Jurkat, Clone E6-1 (cell line): Measurements from ENCODE around the gene TSPAN1. TPM values are rescaled to one million over a fixed set of nuclear protein-coding genes. Genes with fewer than 3 reads are reported as not detected.

Experiments
- DNase-seq: peaks from one replicate; pipeline ENCODE4 v3.0.0-alpha.2; 2011; ENCODE audit warnings: low read depth, low spot score
- H3K4me3 ChIP-seq: 2 replicates; pipeline ENCODE4 v1.5.1; 2011; ENCODE audit warnings: mild to moderate bottlenecking, low read length, control low read depth, moderate library complexity
- polyA plus RNA-seq: library from polyadenylated mRNA; unstranded; fragments of >200 nt; gene quantifications from one replicate; pipeline ENCODE4 v1.2.1, GENCODE V29; 2012; ENCODE audit warnings: missing spikeins; ENCODE audit not compliant: insufficient read length, insufficient read depth

The TSPAN1 gene, protein sequence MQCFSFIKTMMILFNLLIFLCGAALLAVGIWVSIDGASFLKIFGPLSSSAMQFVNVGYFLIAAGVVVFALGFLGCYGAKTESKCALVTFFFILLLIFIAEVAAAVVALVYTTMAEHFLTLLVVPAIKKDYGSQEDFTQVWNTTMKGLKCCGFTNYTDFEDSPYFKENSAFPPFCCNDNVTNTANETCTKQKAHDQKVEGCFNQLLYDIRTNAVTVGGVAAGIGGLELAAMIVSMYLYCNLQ
- not detected for polyA plus RNA-seq

DNA sequence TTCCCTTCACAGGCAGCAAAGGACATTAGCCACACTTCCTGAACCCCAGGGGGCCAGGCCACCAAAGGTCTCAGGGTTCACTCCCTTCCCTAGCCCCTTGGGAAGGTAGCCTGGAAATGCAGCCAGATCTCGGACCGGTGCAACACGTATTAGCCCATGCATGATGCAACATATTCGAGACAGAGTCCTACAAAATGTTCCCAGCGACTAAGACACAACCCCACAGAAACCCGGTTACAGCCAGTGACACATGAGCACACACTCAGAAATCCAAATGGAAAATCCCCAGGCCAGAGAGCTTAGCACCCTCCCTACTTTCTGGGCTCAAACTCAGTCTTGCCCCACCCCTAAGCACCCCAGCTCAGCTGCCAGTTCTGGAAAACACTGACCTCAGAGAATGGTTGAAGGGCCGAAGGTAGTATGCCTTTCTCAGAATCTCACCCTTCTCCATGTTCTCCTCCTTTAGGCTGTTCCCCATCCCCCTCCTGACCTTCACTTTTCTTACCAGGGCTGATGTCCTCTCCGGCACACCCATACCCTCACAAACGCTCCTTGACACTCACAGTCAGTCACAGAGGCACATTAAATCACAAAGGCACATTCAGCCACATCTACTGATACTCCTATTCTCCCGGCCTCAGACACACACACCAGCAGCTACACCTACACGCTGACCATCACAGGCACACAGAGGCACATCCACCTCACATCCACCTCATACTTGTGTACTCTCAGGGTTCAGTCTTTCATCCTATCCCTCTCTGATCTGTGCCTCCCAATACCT, at the start of gene TSPAN1:
TSPAN1 (plus strand) TSS at position 640 of the 784 bp plus-strand sequence. CDS start 6,021 bp downstream, outside the sequence.
- no peak within 1 kb of the TSS for H3K4me3 ChIP-seq
- DNase-seq: no peak

DNA sequence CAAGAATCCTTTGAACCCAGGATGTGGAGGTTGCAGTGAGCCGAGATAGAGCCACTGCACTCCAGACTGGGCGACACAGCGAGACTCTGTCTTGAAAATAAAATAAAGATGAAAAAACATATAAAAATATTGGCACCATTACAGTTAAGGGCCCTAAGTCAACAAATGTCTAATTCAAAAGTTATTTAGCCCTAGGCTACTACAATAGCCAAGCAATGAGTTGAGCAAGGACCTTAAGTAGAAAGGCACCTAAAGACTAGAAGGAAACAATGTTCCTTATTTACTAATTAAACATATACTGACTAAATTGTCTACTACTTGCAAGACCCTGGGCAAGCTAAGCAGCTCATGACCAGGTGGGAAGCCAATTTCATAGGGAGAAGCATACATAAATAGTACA, 46.5 kb upstream of the TSPAN1 start:
- DNase-seq: no peak
- H3K4me3 ChIP-seq: no peak overlapping the region

DNA sequence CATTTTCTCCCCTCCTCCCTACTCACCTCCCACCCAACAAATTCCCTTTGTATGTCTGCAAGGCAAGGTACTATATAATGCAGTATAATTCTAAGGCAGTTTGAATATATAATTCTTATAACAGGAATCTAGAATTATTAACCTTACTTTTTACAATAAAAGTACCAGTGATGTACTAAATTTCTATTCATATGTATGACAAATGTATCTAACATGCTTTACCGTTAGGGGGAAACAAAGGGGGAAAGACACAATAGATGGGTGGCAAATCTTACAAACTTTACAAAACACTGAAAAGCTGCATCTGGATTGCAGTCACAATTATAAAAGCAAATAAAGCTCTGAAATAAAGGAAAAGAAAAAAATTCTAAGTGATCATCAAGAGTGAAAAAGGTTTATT, 44.8 kb upstream of the TSPAN1 start:
- peak overlapping the region; percentile 83 for H3K4me3 ChIP-seq
- DNase-seq: no peak

DNA sequence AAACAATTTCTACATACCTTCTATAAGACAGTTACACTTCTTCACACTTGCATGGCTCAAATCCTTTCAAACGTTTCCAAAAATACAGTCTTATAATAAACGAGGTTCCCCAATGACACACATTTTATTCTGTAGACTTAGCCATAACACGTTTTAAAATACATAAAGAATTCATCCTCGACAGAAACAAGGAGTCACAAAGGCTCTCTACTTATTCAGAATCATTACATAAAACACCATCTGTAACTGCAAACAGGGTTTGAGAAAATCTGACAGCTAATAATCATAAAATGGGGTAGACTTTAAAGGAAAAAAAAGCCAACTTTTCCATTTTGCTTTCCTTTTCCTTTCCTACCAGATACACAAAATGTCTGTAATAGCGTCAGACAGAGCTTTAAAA, 44.3 kb upstream of the TSPAN1 start:
- DNase-seq: no peak
- H3K4me3 ChIP-seq: peak overlapping the region; percentile 83

DNA sequence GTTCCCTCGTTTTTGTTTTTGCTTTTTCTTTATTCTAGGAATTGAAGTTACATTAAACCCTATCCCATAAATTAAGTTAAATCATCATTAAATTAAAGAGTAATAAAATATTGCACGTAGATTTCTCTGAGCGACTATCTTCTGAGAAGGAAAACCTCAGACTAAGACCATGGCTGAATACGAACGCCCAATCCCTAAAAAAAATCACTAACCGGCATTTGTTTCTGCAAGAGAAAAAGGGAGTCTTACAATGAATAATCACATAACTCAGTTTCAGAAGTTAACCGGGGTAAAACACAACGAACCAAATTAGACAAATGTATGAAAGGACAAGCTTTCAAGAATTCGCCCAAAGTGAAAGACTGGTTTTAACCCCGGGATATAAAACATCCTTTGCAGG, 43.8 kb upstream of the TSPAN1 start:
- no peak for DNase-seq
- peak overlapping the region; percentile 83 for H3K4me3 ChIP-seq

DNA sequence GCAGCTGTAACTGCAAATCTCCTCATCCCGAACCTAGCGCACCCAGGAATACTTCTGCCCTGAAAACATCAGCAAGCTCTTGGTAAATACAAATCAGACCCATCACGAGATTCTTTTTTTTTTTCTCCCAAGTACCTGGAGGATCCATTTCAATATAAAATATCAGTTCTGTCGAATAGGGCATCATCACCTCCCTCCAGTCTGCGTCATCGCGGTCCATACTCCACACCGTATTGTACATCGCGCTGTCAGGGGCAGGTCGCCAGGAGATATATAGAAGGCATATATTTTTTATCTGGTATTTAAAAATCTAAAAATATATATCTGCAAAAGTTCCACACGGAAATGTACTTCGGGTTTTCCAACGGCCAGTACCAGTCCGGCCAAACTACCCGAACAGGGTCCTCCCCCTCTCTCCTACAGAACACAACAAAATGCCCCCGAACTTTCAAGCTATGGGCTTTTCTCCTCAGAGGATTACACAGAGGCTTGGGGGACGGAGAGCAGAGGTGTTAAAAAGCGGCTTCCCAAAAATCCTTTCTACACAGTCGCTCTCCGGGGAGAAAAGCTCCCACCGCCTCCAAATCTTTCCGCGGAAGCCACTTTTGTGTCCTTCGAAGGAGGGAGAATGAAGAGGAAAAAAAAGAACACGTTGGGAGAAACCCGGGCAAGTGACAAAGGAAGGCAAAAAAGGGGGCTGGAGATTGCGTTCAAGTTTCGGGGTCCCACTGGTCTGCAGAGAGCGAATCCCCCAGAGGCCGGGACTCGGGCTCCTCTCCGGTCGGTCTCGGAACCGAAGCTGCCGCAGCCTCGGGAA, 43.0 kb upstream of the TSPAN1 start:
- H3K4me3 ChIP-seq: peak overlapping the region; percentile 83
- DNase-seq: peak; percentile 27

DNA sequence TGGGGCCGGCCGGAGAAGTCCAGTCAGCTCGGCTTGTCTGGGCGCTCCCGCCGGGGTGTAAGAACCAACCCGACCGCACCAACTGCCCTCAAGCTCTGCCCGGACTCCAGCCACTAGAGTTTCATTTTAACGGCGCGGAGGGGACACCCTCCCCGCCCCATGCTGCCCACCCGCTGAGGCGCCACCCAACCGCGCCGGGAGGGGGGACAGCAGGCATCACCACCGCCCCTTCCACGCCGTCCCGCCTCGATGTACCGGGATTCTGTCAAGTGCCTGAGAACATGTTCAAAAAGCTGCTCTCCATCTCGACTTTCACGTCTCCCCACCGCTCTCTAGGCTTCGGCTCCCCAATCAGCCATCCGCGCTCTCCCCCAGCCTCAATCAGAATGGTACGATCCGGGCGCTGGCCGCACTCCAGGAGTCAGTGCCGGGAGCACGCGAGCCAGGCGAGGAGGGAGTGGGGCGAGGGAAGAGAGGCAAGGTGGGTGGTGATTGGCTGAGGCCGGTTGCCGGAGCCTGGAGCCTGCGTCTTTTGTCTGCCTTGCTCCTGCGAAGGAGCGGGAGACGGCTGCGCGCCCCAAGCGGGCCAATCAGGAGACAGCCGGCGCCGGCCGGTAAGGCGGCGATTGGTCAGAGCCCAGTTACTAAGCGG, 42.2 kb upstream of the TSPAN1 start, which contains the start of gene PIK3R3:
PIK3R3 (minus strand) TSS at position 101 of the 652 bp plus-strand sequence. CDS start 677 bp downstream, outside the sequence.
- peak within 1 kb of the TSS; percentile 83 for H3K4me3 ChIP-seq

DNA sequence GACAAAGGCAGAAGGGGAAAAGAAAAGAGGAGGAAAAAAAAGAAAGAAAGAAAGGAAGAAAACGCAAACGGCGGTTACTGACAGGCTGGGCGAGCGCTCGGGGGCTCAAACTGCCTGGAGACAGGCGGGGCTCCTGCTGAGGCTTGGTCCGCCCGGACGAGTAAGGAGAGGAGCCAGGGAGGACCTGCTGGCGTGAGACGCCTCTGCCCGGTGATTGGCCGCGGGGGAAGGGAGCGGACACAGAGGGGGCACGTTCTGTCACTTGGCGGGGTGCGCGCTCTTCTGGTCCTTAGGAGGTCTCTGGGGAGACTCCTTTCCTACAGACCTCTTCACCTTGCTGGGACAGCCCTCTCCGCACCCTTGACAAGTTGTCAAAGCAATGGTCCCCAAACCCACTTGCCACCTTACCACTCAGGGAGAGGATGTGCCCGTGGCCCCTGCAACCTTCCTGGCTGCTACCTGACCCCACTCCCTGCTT, 41.7 kb upstream of the TSPAN1 start:
- peak overlapping the region; percentile 83 for H3K4me3 ChIP-seq
- DNase-seq: no peak

More for the DNA sequence above, 42.2 kb upstream of the TSPAN1 start, which contains the start of gene PIK3R3:
- peak; percentile 99 for DNase-seq

DNA sequence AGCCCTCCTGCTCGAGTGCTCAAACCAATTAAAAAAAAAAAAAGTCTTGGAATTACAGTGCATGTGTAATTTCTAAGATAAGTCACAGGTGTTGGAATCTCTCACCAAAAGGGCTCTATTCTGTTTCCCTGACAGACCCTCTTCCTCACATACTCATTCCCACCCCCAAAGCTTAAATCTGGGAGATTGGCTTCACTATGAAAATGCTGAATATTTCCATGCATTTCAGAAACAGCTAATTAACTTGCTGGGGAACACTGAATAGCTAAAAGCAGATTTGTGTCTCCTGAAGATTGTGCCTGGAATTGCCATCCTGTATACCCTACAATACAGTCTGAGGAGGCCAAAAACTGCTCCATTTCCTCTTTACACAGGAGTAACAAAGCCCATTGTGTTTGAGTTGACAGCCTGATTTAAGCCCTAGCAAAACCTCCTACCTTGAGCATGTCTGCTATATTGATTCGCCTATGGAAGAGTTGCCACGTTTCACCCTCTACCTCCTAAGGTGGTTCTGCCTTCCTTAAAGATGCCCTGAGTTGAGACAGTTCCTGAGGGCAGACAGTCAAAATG, 41.0 kb upstream of the TSPAN1 start:
- peak overlapping the region; percentile 83 for H3K4me3 ChIP-seq
- no peak for DNase-seq

DNA sequence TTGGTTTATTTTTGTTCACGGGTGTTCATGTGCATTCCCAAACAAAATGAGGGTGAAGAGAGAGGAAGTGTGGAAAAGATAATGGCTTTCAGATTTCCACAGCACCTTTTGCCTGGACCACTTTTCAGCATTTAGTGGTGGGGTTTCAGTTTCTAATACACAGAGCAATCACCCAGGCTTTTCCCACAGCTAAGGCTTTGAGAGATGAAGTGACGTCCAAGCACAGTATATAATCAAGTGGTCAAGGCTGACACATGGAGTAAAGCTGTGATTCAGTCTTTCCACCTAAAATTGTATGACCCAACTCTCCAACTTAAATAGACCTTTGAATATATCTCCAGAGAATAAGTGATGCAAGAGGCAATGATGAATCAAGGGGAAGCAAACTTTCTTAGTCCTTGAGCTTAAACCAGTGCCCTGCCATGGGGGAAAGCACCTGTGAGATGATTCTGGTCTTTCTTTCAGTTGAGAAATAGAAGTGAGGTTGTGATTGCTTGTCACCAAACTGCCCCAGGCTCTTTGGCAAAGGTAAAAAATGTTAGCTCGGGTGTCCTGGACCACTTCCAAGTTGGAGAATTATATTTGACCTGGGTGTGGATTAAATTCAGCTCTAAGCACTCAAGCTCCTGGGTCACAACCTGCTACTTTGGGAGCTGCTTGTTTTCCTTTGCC, 40.1 kb upstream of the TSPAN1 start:
- H3K4me3 ChIP-seq: no peak overlapping the region
- no peak for DNase-seq

DNA sequence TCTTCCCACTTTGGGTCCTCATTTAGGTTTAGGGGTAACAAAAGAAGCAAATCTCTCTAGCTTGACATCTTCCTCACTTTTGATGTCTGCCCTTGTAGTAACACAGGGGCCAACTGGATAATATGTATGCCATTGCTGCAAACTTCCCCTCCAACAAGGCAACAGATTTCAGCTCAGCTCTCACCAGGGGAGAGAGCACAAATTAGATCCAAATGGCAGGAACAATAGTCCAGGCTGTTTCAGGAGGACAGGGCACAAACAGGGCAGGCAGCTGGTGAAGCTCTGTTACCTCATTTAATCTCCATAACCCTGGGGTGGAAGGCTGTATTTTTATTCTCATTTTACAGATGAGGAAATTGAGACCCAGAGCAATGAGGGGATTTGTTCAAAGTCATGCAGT, 38.2 kb upstream of the TSPAN1 start:
- H3K4me3 ChIP-seq: no peak overlapping the region
- no peak for DNase-seq

DNA sequence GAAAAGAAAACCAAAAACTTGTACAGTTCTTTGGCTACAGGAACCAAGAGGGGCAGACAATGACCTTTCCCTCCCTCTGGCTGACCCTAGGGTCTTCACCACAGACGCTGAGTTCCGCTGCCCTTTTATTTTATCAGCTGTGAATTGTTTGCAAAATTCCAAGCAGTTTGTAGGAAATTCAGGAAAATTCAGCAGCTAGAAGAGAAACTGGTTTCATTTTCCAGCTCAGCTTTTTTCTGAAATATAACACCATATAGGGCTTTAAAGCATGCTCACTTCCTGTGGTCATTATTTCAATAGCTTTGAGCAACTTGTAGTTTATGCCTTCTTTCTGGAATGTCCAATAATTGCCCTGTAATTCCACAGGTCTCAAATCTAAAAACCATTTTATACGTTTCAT, 37.0 kb upstream of the TSPAN1 start:
- no peak for DNase-seq
- H3K4me3 ChIP-seq: no peak overlapping the region

DNA sequence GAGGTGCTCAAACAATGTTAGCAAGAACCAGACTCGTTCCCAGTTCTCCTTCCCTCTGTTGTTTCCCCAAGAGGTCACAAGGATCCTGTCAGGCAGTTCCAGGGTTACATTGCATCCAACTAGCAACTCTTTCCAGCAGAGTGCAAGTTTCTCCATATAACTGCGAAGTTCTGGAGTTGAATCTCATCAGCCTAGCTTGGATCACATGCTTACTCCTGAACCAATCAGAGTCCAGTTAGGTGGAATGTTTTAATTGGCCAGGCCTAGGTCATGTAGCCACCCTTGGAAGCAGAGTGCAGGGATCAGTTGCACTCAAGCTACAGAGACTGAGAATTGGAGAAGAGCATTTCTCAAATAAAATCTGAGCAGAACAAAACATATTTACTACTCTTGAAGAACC, 26.6 kb upstream of the TSPAN1 start:
- H3K4me3 ChIP-seq: no peak overlapping the region
- no peak for DNase-seq

DNA sequence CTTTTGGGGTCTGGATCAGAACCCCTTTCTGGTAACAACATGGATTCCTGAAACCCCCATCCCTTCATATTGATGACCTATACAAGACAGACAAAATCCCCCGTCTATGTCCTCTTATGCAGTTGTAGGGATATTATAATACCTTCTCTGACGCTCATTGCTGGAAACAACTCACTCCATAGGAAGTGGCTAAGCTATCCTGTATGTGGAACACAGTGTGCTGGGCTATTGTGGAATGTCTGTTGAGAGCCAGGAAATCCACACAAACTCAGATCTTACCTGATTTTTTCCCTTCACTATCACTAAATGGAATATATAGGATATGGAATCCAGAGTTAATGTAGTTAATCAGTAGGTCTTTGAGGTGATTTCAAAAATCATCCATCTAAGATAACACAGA, 24.8 kb upstream of the TSPAN1 start:
- DNase-seq: no peak
- no peak overlapping the region for H3K4me3 ChIP-seq

DNA sequence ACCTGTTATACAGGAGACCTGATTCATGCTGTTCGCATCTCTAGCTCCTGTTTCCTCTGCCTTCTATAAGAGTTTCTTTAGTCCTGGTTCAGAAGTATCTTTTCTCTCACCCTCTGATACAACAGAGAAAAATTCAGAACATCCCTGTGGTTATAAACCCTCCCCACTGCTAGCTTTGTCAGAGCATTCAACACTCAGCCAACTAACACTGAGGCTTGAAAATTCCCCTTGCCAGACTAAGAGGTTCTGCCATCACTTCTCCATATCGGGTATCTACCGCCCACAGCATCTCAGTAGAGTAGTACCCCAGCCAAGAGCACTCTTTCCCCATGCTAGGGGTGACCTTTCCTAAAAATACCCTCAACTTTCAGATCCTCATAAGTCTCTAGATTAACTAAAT, 22.9 kb upstream of the TSPAN1 start:
- DNase-seq: no peak
- no peak overlapping the region for H3K4me3 ChIP-seq

DNA sequence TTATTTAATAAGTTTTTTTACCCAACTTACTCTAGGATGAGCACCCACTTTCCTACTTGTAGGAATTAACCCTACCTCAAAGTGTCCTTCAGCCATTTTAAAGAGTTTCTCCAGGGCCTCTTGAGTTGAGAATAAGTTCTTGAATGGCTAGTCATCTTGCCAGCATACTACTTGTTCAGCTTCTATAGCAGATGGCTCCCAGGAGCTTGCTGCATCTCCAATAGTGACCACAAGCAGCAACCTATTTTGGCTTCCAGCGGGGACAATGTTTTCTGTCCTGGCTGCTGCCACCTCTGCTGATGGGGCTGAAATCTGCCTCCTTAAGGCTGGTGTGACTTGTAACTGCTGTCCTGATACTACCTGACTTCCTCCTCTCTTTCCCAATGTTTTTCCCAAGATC, 21.7 kb upstream of the TSPAN1 start:
- DNase-seq: no peak
- no peak overlapping the region for H3K4me3 ChIP-seq

DNA sequence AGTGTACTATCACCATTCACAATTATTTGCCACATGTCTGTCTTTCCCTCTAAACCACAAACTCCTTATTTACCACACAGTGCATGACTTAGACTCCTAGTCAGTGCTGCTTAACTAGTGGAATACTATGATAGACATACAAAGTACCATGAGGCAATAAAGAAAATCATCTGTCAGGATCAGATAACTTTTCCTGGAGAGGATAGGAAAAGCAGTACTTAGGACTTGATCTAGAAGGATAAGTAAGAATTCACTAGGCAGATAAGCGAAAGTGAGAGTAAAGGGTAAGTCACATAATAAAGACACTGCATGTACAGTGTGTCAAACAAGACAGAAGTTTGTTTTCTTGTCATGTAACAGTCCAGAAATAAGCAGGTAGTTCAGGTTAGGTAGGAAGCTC, 21.2 kb upstream of the TSPAN1 start:
- no peak for DNase-seq
- no peak overlapping the region for H3K4me3 ChIP-seq

DNA sequence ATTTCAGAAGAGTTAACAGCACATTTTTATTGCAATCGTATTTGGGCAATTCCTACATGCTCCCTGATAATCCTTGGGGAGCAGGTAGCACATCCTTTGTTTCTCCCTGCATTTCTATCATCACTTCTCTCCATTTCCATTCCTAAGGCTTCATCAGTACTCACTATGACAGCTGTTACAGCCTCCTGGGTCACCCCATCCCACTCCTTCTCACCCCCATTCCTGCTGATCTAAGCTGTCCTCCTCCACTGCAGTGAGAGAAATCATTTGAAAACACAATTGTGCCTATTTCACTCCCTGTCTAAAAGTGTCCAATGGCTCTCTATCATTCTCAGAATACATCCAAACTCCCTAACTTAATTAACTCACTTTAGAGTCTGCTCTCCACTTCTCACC, 17.0 kb upstream of the TSPAN1 start:
- no peak for DNase-seq
- H3K4me3 ChIP-seq: no peak overlapping the region
